Muscle layer of colon (tissue), 2 donors: ENCODE measurements around the gene HEMK1.

Source experiments
- H3K27ac ChIP-seq: one replicate; pipeline ENCODE4 v1.7.0; 2013; ENCODE audit warnings: low read depth, mild to moderate bottlenecking, low read length, moderate library complexity
- H3K27me3 ChIP-seq, 2 donors: one replicate each; pipeline ENCODE4 v1.7.0; 2013; ENCODE audit warnings: low read length in 2 of 2, mild to moderate bottlenecking in 2 of 2; ENCODE audit not compliant: insufficient read depth in 2 of 2, control insufficient read depth in 1 of 2
- H3K36me3 ChIP-seq: one replicate; pipeline ENCODE4 v1.7.0; 2013; ENCODE audit warnings: mild to moderate bottlenecking, low read length; ENCODE audit not compliant: insufficient read depth
- H3K4me1 ChIP-seq: one replicate; pipeline ENCODE4 v1.7.0; 2013; ENCODE audit warnings: mild to moderate bottlenecking, low read length; ENCODE audit not compliant: insufficient read depth
- H3K4me3 ChIP-seq, 2 donors: one replicate each; pipeline ENCODE4 v1.7.0; 2013; ENCODE audit warnings: low read length in 2 of 2, low read depth in 1 of 2, mild to moderate bottlenecking in 1 of 2, moderate library complexity in 1 of 2
- H3K9ac ChIP-seq: one replicate; pipeline ENCODE4 v1.7.0; 2013; ENCODE audit warnings: low read length
- H3K9me3 ChIP-seq: one replicate; pipeline ENCODE4 v1.7.0; 2013; ENCODE audit warnings: mild to moderate bottlenecking, low read length
- donor health status: abdominal sarcoma.
- donor health status: Adenocarcinoma of cecum.

Gene HEMK1

GRCh38 chr3:50606596-50606995 is 37.3 kb downstream of the HEMK1 start:
- no peaks in the 10 kb centered on the region for H3K27me3 ChIP-seq
- peaks cover 15% of the 10 kb centered on the region for H3K36me3 ChIP-seq
- no peak overlapping the region for H3K9ac ChIP-seq
- no peaks in the 10 kb centered on the region for H3K9me3 ChIP-seq
- no peak overlapping the region for H3K27ac ChIP-seq
- peaks cover 46% of the 10 kb centered on the region for H3K4me1 ChIP-seq
- H3K4me3 ChIP-seq: no peak overlapping the region

- Histone ChIP-seq H3K4me3 (no peak overlapping the region), H3K36me3 (peaks cover 15% of the 10 kb centered on the region), H3K27me3 (no peaks in the 10 kb centered on the region), H3K27ac (no peak overlapping the region), H3K9me3 (no peaks in the 10 kb centered on the region), H3K4me1 (peaks cover 40% of the 10 kb centered on the region), H3K9ac (no peak overlapping the region)
Measured at GRCh38 chr3:50607271-50608091, 38.2 kb downstream of the HEMK1 start.

DNA sequence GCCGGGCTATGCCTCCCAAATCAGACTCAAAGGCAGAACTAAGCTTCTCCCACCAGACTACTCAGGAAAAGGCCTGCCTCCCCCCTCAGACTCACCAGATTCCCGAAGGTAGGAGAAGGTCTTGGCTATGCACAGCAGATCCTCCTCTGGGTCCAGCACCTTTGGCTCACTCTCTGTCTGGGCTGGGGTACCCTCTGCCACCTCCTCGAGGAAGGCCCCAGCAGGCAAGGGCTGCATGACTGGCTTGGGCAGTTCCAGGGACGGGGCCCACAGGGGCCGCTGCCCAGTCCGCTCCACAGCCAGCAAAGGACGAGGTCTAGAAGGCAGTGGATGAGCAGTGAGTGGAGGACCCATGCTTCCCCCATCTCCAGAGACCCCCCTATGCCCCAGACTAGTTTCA is 39.0 kb downstream of the HEMK1 start:
- Histone ChIP-seq H3K27me3 (no peaks in the 10 kb centered on the region), H3K36me3 (peaks cover 15% of the 10 kb centered on the region), H3K4me3 (no peak overlapping the region), H3K4me1 (peaks cover 42% of the 10 kb centered on the region), H3K27ac (no peak overlapping the region), H3K9ac (no peak overlapping the region), H3K9me3 (no peaks in the 10 kb centered on the region)

DNA sequence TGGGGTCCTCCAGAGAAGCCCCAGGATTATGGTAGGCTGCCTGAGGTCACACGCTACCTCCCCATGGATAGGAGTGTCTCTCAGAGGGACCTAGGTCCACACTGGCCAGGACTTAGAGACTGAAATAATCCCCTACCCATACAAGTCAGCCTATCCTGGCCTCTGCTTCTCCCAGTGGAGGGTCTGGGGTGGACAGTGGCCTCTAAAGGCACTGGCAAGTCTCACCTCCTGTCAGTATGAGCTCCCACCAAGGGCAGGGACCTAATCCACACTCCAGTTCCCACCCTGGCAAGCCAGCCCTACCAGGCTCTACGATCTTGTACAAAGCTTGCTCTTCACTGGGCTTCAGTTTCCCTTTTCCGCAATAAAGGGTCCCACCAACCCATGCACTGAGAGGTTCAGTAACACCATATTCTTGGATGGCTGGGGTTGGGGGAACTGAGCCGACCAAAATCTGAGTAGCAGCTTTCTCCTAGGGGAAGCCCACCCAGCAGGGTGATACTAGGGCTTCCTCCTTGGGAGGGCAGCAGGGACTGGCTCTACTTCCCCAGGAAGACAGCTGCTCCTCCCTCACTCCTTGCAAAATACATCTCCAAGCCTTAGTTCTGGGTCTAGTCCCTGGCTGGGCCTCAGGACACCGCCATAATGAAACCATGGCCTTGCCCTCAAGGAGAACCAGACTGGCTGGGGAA is 39.9 kb downstream of the HEMK1 start:
- H3K27ac ChIP-seq: no peak overlapping the region
- no peaks in the 10 kb centered on the region for H3K27me3 ChIP-seq
- H3K36me3 ChIP-seq: peaks cover 15% of the 10 kb centered on the region
- H3K4me1 ChIP-seq: peaks cover 50% of the 10 kb centered on the region
- no peaks in the 10 kb centered on the region for H3K9me3 ChIP-seq
- H3K4me3 ChIP-seq: peak overlapping the region in 1 of 2 donors; percentile 77
- no peak overlapping the region for H3K9ac ChIP-seq

GRCh38 chr3:50609763-50610085 is 40.4 kb downstream of the HEMK1 start:
- Histone ChIP-seq H3K4me1 (peaks cover 50% of the 10 kb centered on the region), H3K27me3 (no peaks in the 10 kb centered on the region), H3K9me3 (no peaks in the 10 kb centered on the region), H3K27ac (no peak overlapping the region), H3K36me3 (peaks cover 15% of the 10 kb centered on the region), H3K4me3 (peak overlapping the region in 1 of 2 donors; percentile 77), H3K9ac (no peak overlapping the region)

DNA sequence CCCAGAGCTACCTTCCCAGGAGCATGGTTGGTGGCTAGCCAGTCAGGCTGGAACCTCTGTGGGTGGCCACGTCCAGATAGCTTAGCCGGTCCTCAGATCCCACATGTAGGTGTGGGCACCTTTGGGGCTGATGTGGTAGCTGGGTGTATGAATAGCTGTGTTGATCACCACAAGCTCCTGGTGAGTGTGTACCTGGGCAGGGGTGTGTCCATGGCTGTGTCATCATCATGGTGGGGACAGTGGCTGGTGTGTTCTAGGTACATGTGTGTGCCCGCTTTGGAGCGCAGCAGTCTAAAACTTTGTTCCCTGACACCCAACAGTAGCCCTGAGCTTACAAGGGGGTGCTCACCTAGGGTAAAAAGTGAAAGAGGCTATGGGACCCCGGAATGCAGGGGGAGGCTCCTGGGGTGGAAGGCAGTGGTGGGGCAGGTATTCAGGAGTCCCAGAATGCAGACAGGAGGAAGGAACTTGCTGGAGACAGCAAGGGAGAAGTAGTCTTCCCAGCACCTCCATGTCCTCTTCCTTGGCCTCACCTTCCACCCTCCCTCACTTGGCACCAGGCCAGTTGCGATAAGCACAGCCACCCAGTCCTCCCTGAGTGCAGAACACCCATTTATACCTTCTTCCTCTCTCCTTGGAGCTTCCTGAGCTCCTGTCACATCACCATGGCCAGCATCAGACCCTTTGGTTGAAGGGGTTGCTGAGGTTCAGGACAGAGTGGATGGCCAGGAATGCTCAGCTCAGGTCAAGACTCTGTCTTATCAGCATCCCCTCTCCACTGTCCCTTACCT is 41.1 kb downstream of the HEMK1 start:
- peak overlapping the region; percentile 73 for H3K27ac ChIP-seq
- peak overlapping the region; percentile 69 for H3K9ac ChIP-seq

GRCh38 chr3:50610992-50611463 is 41.7 kb downstream of the HEMK1 start:
- H3K9ac ChIP-seq: peak overlapping the region; percentile 69
- peak overlapping the region; percentile 76 to 77 for H3K4me3 ChIP-seq
- H3K27ac ChIP-seq: peak overlapping the region; percentile 73
- H3K27me3 ChIP-seq: no peaks in the 10 kb centered on the region
- no peaks in the 10 kb centered on the region for H3K9me3 ChIP-seq
- peaks cover 15% of the 10 kb centered on the region for H3K36me3 ChIP-seq
- peaks cover 44% of the 10 kb centered on the region for H3K4me1 ChIP-seq

More for the DNA sequence above, 41.1 kb downstream of the HEMK1 start:
- no peaks in the 10 kb centered on the region for H3K9me3 ChIP-seq
- peak overlapping the region; percentile 76 to 77 for H3K4me3 ChIP-seq
- peaks cover 49% of the 10 kb centered on the region for H3K4me1 ChIP-seq
- H3K27me3 ChIP-seq: no peaks in the 10 kb centered on the region
- peaks cover 15% of the 10 kb centered on the region for H3K36me3 ChIP-seq

- peak within 1 kb of the TSS; percentile 69 for H3K9ac ChIP-seq
- no peaks in the 10 kb centered on the region for H3K27me3 ChIP-seq
- H3K36me3 ChIP-seq: peaks cover 10% of the 10 kb centered on the region
- peaks cover 46% of the 10 kb centered on the region for H3K4me1 ChIP-seq
- H3K27ac ChIP-seq: peak within 1 kb of the TSS; percentile 73
- no peaks in the 10 kb centered on the region for H3K9me3 ChIP-seq
- H3K4me3 ChIP-seq: peak within 1 kb of the TSS; percentile 76 to 77
Measured at GRCh38 chr3:50611464-50612233, 42.3 kb downstream of the HEMK1 start, which contains the start of gene CISH. Gene CISH, minus strand, starts transcription at chr3:50611774. Its CDS starts 124 bp downstream, at chr3:50611650.

DNA sequence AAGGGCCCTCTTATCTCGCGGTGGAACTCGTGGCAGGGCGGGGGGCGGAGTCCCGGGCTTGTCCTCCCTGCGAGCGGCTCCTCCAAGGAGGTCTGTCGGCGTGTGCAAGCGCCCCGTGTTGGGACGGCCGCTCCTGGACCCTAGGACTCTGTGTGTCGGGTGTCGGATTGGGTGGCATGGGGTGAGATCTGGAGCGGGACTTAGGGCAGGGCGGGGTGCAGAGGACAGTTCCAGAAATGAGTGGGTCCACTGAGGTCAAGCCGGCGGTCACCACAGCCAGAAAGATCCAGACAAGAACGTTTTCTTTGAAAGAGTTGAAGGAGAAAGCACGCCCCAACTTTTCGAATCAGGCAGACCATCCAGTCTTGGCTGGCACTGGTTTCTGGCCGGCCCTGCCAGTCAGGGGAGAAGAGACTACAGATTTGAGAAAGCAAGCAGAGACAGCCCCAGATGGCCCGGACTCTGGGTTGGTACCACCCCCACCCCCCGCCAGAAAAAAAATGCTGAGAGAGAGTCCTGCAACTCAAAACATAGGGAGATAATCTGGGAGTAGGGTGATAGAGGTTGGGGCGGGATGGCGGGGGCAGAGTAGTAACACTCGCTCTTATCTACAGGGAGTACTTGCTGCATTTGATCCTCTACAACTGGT is 43.0 kb downstream of the HEMK1 start:
- Histone ChIP-seq H3K9me3 (no peaks in the 10 kb centered on the region), H3K4me3 (peak overlapping the region; percentile 14 to 77), H3K36me3 (peaks cover 3% of the 10 kb centered on the region), H3K9ac (peak overlapping the region; percentile 6), H3K27me3 (no peaks in the 10 kb centered on the region), H3K27ac (peak overlapping the region; percentile 73), H3K4me1 (peaks cover 46% of the 10 kb centered on the region)

GRCh38 chr3:50612970-50613846 is 43.9 kb downstream of the HEMK1 start:
- Histone ChIP-seq H3K27ac (no peak overlapping the region), H3K4me1 (peaks cover 53% of the 10 kb centered on the region), H3K27me3 (no peaks in the 10 kb centered on the region), H3K9me3 (no peaks in the 10 kb centered on the region), H3K9ac (peak overlapping the region; percentile 6), H3K36me3 (no peaks in the 10 kb centered on the region), H3K4me3 (peak overlapping the region in 1 of 2 donors; percentile 77)
